Lower leg skin (tissue), 3 donors: ENCODE measurements around the gene TMEM132E.

Source experiments
- POLR2A ChIP-seq, 2 donors: fragments of 450-650 bp; IDR thresholded peaks; one replicate each; pipeline ENCODE4 v1.6.1; 2016 to 2017; ENCODE audit warnings: antibody characterized with exemption in 2 of 2, mild to moderate bottlenecking in 1 of 2, moderate library complexity in 1 of 2
- TF ChIP-seq, protein P1 (sequence below), 3 donors: fragments of 450-650 bp; IDR thresholded peaks; one replicate each; pipeline ENCODE4 v1.5.1; 2016; ENCODE audit warnings: antibody characterized with exemption in 3 of 3, mild to moderate bottlenecking in 3 of 3, moderate library complexity in 2 of 3

DNA sequence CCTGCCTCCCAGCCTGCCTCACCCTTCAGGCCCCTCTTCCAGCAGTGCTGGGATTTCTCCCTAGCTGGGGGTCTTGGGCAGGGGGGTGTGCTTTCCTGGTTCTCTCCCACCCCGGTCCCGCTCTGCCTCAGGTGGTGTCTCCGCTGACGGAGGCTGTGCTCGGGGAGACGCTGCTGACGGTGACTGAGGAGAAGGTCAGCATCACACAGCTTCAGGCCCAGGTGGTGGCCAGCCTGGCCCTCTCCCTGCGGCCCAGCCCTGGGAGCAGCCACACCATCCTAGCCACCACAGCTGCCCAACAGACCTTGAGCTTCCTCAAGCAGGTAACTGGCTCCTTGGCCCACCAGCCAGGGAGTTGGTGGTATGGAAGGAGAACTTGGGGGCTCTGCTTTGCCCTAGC is 56.5 kb downstream of the TMEM132E start:
- TF ChIP-seq POLR2A (IDR thresholded peaks at IDR 0.05): no peak
- TF ChIP-seq, protein P1, sequence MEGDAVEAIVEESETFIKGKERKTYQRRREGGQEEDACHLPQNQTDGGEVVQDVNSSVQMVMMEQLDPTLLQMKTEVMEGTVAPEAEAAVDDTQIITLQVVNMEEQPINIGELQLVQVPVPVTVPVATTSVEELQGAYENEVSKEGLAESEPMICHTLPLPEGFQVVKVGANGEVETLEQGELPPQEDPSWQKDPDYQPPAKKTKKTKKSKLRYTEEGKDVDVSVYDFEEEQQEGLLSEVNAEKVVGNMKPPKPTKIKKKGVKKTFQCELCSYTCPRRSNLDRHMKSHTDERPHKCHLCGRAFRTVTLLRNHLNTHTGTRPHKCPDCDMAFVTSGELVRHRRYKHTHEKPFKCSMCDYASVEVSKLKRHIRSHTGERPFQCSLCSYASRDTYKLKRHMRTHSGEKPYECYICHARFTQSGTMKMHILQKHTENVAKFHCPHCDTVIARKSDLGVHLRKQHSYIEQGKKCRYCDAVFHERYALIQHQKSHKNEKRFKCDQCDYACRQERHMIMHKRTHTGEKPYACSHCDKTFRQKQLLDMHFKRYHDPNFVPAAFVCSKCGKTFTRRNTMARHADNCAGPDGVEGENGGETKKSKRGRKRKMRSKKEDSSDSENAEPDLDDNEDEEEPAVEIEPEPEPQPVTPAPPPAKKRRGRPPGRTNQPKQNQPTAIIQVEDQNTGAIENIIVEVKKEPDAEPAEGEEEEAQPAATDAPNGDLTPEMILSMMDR (IDR thresholded peaks at IDR 0.05): no peak
